GM21447 (cell line): Measurements from ENCODE around the gene BPHL.
"Not testable (repeated sequence)": the region's sequence is repeated elsewhere in the genome, so short reads cannot be mapped to it uniquely, and the experiment has no call there.

Experiments used
- ATAC-seq: cut with Tn5 transposase; IDR thresholded peaks from one replicate; pipeline ENCODE4 v1.9.1; 2021; ENCODE audit not compliant: unreplicated experiment

Gene BPHL

DNA sequence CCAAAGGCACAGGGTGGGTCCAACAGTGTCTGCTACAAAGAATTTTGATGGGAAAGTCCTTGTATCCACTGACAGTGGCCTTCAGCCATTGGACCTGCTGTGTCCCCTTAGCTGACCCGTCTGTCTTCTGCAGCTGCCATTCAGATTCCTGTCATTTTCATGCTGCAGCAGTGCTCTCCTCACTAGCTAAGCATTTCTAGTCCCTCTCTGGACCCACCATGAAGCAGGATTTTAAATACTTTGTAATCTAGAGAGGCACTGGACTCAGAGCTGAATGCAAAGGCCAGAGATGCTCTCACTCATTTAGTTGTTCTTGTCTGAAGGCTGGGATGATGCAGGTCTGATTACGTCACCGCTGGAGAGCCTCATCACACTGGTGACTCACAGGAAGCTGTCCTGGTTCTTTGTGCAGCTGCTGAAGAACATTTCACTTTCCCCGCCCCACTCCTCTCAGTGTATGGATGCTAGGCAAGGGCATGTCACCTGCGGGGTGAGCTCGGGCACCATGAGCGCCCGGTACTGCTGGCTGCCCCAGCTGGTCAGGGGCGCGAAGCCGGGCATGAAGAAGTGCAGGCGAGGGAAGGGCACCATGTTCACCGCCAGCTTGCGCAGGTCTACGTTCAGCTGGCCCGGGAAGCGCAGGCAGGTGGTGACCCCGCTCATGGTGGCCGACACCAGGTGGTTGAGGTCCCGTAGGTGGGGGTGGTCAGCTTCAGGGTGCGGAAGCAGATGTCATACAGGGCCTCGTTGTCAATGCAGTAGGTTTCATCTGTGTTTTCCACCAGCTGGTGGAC, 58.2 kb downstream of the BPHL start:
- ATAC-seq: no peak

DNA sequence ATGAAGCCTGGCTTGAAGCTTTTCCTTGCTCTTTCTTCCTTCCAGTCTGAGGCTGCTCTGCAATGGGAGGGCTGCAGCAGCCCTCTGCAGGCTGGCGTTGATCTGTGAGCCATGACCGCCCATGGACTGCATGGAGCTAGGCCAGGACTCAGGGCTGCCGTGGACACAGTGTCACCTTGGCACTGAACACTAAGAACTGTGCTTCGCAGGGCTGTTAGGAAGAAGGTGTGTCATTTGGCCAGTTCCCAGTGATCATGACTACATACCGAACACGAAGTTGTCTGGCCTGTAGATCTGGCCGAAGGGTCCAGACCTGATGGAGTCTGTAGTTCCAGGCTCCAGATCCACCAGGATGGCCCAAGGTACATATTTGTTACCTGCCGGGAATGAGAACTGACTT, 60.2 kb downstream of the BPHL start:
- ATAC-seq: not testable (repeated sequence)

DNA sequence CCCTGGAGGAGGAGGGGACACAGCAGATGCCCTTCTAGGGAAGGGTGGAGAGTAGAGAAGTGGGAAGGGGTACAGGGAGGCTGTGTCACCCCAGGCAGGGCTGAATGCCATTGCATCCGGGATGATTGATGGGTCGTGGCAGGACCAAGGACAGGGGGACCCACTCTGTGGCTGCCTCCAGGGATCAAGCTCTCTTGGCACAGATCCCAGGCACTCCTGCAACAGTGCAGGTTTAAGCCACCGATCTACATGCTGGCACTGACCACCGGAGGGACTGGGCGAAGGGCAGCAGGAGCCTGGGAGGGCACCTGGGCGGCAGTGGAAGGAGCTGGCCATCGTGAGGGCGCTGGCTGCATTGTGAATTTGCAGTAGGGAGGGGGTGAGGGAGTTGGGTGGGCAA, 61.4 kb downstream of the BPHL start:
- not testable (repeated sequence) for ATAC-seq

DNA sequence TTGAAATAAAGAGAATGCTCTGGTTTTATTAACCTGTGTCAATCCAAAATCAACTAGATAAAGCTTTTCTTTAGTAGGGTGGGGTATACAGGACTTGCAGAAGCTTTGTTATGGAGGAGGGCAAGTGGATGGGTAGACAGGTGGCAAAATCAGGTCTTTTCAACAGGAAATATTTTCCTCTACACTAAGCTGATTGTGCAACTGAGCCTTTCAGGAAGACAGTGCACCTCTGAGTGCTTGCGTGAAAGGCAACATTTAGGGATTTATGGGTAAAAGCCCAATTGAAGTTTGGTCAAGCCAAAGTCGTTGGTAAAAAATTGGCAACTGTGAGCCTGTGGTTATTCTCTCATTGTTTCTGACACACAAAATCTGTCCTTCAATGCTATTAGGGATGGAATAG, 62.6 kb downstream of the BPHL start:
- ATAC-seq: no peak

DNA sequence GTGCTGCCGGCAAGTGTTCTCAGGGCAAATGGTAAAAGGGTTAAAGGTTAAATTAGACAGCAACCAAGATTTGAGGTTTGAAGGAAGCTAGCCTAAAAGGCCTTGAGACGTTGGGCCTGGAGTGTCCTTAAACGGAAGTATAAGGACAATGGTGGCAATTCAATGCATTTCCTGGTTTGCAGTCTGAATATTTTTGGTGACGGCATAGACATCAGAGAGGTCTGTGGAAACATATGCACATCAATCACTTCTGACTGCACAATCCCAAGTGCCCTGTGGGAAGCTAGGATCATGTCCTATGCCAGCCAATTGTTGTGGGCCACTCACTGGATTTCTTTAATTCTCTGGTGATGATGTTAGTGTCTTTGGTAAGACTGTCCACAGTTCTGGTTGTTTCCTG, 64.6 kb downstream of the BPHL start:
- no peak for ATAC-seq

DNA sequence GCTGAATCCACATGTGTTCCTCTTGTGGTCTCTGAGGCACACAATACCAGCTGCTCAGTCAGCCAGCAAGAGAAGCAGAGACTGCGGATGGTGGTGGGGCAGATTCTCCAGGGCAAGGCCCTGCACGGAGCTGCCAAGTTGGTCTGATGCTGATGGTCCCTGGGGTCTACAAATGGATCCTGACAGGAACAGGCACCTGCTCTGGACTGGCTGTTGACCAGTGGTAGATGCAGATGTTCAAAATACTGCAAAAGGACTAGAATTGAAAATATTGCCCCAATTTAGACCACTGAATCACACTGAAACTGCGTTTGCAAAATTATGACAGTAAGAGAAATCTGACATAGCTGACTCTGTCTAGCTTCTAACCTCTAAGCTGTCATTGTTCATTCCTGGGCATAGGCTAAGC, 68.5 kb downstream of the BPHL start:
- no peak for ATAC-seq

DNA sequence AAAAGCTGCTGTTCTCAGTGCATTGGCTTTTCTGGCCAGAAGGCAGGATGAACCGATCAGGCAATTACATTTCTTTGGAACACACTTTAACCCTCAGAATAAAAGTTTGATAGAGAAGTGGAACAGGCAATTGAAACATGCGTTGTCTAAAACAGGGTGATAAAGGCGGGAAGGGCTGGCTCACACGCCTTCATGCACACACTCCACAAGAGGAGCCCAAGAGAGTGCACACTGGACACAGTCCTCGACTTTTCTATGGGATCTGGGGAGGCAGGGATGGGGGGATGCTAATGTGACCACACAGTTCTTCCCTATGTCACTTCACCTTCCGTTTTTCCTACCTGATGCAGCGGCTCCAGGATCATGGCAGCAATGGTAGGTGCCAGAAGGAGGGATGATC, 69.8 kb downstream of the BPHL start:
- ATAC-seq: no peak

DNA sequence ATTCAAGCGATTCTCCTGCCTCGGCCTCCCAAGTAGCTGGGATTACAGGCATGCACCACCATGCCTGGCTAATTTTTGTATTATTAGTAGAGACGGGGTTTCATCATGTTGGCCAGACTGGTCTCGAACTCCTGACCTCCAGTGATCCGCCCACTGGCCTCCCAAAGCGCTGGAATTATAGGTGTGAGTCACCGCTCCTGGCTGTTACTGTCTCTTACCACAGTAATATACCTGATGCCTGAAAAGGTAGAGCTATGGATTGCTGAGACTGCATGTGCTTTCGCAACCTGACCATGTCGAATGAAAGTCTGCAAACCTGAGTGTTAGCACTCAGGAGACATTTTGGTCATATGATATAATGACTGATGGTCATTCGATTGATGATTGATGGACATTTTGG, 70.7 kb downstream of the BPHL start:
- ATAC-seq: not testable (repeated sequence)

DNA sequence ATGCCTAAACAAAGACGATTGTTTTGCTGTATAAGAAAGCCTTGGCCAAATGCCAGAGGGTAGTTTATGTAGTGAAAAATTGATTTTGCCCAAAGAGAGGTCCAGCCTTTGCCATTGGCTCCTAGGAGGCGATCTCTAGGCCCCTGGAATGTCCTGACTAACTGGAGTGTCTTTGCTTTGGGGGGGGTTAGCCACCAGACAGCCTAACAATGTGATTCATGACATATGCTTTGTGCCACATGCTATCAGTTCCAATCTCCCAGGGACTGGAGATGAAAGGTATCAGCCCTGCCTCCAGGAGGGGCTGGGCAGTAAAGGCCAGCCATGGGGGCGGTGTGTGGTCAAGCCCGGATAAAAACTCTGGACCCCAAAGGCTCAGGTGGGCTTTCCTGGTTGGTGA, 71.5 kb downstream of the BPHL start:
- no peak for ATAC-seq

DNA sequence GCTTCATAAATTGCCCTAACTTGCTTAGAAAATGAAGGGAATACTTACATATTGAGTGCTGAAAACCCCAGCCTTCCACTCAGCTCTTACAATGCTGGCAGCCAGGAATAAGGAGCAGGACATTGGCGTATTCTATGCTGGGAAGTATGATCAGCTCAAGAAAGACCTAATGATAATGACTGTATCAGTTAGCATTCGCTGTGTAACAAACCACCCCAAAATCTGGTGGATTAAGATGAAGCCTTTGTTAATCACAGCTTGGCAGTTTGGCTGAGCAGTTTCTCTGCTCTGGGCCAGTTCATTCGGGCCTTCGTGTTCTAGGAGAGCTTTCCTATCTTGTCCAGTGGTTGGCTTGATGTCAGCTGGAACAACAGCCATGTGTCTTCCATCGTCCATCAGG, 72.3 kb downstream of the BPHL start:
- no peak for ATAC-seq

DNA sequence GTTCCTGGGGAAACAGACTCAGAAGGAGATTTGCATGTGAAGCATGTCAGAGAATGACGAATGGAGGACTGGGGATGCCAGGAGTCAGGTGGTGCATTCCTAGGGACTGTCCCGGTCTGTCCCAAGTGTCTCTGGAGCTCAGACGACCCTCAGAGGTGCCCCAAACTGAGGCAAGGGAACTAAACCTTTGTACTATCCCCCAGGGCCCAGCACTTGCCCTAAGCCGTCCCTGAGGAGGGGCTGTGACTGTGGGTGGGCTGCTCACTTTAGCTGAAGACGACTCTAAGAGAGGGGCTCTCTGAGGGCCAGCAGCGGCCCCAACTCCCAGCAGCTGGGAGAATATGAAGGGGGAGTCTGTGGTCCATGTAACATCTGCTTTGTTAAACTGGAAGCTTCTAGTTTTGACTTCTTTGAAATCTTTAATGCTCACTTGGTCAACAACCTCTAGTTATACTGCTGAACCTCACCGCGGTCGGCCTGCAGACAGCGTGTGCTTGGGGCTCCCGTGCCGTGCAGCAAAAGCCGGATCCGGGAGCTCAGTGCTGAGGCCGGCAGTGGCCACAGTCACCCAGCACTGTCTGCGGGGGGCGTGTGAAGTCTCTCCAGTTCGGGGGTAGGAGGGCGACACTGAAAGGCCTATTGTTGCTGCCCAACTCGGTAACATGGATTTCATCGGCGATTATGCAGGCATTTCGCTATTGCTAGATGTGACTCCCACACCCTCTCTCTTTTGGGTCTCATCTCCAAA, 74.8 kb downstream of the BPHL start:
- no peak for ATAC-seq

DNA sequence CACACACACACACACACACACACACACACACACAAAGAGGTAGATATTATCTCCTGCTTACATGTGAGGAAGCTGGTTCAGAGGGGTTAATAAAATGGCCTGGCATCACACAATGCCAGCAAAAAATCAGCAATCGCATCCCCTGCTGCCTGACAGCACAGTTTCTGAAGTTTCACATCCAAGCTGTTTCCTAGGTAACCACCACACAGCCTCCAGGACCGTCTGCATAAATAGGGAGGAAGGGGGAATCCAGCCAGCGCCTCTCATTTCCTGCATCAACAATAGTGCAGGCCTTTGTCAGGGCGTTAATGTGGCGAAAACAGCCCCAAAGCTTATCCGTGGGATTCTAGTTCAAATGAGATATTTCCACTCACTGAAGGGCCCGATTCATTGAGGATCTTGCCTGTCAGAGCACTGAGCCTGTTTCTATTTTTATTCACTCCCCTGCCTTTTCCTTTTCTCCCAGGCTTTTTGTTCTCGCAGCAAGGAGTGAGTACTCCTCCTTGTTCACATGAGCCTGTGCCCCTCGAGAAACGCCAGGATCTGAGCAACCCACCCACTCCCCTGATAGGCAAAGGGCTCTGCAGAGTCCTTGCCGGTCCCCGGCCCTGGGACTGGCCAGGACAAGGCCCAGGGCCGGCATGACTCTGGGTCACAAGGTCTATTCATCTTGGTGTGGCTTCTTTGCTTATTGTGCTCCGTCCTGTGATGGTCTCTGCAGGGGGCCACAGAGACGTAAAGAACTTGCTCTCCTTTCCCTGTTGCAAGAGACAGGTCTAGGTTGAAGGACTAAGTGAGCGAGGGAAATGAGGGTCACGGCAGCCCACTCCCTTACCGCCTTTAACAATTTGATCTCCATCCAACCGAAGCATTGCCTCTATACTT, 76.3 kb downstream of the BPHL start:
- ATAC-seq: no peak

DNA sequence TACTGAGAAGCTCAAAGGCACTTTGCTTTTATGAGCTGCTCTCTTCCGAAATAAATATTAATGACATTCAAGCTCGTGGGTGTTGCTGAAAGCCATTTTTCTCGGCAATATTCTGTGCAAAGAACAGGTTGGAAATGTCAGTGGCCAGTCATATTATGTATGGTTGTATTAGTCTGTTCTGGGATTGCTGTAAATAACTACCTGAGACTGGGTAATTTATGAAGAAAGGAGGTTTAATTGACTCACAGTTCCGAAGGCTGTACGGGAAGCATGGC, 76.8 kb downstream of the BPHL start:
- no peak for ATAC-seq

DNA sequence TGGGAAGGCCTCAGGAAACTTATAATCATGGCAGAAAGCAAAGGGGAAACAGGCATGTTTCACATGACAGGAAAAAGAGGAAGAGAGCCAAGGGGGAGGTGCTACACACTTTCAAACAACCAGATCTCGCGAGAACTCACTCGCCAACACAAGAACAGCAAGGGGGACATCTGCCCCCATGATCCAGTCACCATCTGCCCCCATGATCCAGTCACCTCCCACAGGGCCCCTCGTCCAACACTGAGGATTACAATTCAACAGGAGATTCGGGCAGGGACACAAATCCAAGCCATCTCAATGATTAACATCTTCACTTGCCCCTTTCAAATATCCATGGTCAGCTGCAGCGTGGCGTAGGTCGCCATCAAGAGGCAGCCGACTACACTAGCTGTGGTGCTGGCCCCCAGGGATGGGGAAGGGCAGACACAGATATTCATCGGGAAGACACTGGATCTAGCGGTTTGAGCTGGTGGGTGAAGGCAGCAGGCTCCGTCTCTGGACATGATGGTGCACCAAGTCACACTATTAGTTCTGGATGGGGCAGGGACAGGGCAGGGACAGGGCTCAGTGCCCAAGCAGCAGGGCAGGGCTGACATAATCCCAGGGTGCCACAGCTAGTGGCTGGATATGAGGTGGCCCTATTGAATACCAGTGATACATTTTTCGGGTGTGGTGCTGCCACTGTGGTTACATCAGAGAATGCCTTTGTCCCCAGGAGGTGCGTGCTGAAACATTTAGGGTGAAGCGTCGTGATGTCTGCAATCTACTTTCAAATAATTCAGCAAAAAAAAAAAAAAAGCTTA, 77.4 kb downstream of the BPHL start:
- no peak for ATAC-seq

DNA sequence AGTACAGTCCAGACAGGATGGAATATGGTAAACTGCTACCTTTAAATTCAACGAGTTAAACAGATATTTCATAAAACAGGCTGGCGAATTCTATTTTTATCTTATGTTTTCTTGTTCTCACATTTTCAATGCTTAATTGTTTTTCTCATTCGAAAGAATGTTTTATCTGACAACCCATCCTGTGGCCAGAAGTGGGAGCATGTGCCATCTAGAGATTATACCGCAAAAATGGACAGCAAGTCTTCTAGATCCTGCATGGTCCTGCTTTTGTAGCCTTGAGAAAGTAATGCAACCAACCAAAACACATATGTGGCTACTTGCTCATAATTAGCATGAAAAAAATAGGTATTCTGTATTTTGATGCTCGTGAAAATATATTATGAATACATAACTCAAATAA, 78.3 kb downstream of the BPHL start:
- ATAC-seq: no peak

DNA sequence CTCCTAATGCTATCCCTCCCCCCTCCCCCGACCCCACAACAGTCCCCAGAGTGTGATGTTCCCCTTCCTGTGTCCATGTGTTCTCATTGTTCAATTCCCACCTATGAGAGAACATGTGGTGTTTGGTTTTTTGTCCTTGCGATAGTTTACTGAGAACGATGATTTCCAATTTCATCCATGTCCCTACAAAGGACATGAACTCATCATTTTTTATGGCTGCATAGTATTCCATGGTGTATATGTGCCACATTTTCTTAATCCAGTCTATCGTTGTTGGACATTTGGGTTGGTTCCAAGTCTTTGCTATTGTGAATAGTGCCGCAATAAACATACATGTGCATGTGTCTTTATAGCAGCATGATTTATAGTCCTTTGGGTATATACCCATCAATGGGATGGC, 79.2 kb downstream of the BPHL start:
- ATAC-seq: not testable (repeated sequence)

DNA sequence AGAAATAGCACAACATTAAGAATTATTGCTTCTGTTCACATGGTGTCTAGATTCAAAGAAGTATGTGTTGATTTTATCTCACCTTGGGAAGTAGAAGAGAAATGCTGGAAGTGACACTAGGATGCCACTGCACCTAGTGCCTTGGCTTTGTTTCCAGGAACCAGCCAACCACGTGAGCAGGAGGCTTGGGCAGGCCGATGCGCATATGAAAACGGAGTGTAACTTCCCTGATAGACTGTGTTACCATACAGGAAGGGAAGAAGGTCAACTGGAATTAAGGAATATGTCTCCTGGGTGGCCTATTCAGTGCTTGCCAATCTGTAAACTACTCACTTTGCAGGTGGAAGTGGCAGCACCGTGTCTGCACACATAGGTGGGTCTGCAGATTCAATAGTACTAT, 80.9 kb downstream of the BPHL start:
- no peak for ATAC-seq

DNA sequence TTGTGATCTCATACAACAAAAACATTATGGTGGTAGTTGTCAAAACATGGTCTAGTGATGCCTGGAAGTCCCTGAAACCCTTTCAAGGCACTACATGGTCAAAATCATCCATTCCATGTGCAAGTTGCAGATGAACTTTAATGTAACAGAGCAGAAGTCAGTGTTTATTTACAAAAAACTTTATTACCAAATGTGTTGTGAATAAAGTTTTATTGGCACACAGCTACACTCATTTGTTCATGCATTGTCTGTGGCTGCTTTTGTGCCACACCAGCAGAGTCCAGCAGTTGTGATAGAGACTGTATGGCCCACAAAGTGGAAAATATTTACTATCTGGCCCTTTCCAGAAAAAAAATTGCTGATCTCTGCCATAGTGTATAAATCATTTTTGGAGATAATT, 82.2 kb downstream of the BPHL start:
- ATAC-seq: no peak

DNA sequence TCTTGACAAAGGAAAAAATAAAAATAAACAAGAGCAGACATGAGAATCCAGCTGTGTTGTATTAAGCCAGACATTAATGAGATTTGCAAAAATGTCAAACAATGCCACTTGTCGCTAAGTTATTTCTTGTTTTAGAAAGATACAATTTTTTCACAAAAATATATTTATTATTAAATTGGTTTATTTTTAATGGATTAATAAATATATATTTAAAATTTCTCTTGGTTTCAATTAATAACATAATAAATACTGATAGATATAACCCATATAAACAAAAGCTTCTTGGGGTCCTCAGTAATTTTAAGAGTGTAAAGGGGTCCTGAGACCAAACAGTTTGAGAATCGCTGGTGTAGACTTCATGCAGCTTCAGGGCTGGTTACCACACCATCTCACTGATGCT, 82.9 kb downstream of the BPHL start:
- no peak for ATAC-seq
